AG09319 (cell line): ENCODE measurements around the gene NQO2.

Source experiments
- DNase-seq: peaks from one replicate; pipeline ENCODE4 v3.0.0-alpha.2; 2010; ENCODE audit warnings: low read depth; ENCODE audit errors: extremely low read depth
- CTCF ChIP-seq: IDR thresholded peaks from 2 replicates; pipeline ENCODE4 v1.5.1; 2011; ENCODE audit warnings: low read depth, mild to moderate bottlenecking, inconsistent platforms, low read length, moderate library complexity

Gene NQO2

GRCh38 chr6:2999618-3000557 lies at the start of gene NQO2:
TSS of gene NQO2 (plus strand) at chr6:2999894. CDS start at chr6:3006553, 6,659 bp downstream.
- no peak for DNase-seq
- TF ChIP-seq CTCF: no peak

GRCh38 chr6:2950713-2951112 lies 49.0 kb upstream of the NQO2 start:
- no peak for DNase-seq
- no peak for TF ChIP-seq CTCF

GRCh38 chr6:2951728-2952127 lies 48.0 kb upstream of the NQO2 start:
- no peak for TF ChIP-seq CTCF
- DNase-seq: no peak

- no peak; the same call in none of the 2 replicates for TF ChIP-seq CTCF
- DNase-seq: peak; percentile 91
Measured at GRCh38 chr6:2952557-2953095, 47.1 kb upstream of the NQO2 start.

- DNase-seq: no peak
- no peak for TF ChIP-seq CTCF
Measured at GRCh38 chr6:2953098-2953497, 46.6 kb upstream of the NQO2 start.

GRCh38 chr6:2956930-2957685 lies 42.6 kb upstream of the NQO2 start:
- no peak for DNase-seq
- TF ChIP-seq CTCF: no peak
